ENCODE measurements around the gene MRI1. TPM values are rescaled to one million over a fixed set of nuclear protein-coding genes. Genes with fewer than 3 reads are reported as not detected.

Gene MRI1
- total and polyA plus RNA-seq, 10 of the 15 experiments (the other 5 are each of a cell fraction or from before 2014, with no cell fraction given) = 5.4 to 50.3 (median 28.3) TPM

GRCh38 chr19:13729859-13730258, 34.5 kb upstream of the MRI1 start:
- Histone ChIP-seq H3K4me2 (ENCODE audit: control insufficient read depth, insufficient read depth) (no peak overlapping the region), H3K9ac (ENCODE audit: control insufficient read depth, insufficient read depth, low read length) (no peak overlapping the region), H3K4me3 (no peak overlapping the region), H3K27ac (ENCODE audit: control insufficient read depth, insufficient read depth) (peak overlapping the region; percentile 81), H3K9me3 (replicated peaks; ENCODE audit: control insufficient read depth, insufficient read depth, low read length) (no peaks in the 10 kb centered on the region; the same call in 2 of the 3 replicates), H3K79me2 (ENCODE audit: control insufficient read depth, insufficient read depth, low read length) (no peaks in the 10 kb centered on the region), H4K20me1 (ENCODE audit: control insufficient read depth, insufficient read depth) (no peaks in the 10 kb centered on the region), H3K27me3 (replicated peaks in 1 of 2; ENCODE audit: control insufficient read depth in 2 of 2, insufficient read depth in 2 of 2, low read length in 1 of 2) (no peaks in the 10 kb centered on the region), H3K4me1 (ENCODE audit: control insufficient read depth, insufficient read depth, low read length) (peaks cover 15% of the 10 kb centered on the region), H2AFZ (ENCODE audit: control insufficient read depth, low read depth, low read length) (peak overlapping the region; percentile 77), H3K36me3 (ENCODE audit: control insufficient read depth in 2 of 2, insufficient read depth in 2 of 2, low read length in 1 of 2) (no peaks in the 10 kb centered on the region)
- WGBS (ENCODE audit: insufficient coverage, insufficient replicate concordance, low lambda C conversion rate, missing lambda C conversion rate) = 17% methylated on average over 2 of the region's 2 CpGs
- ChIA-PET RAD21 (ENCODE audit: unreplicated experiment) (interaction anchor here (0.7 to 1.4 kb wide), 2 partner anchors 110 to 133 kb away, joined by 3 to 4 read pairs; no protein-coding TSS in a partner anchor), SMC1A (ENCODE audit: uncharacterized antibody, unreplicated experiment) (interaction anchor here (0.6 to 1.1 kb wide), 6 partner anchors 9 to 915 kb away, joined by 3 to 4 read pairs (median 3); no protein-coding TSS in a partner anchor), CTCF (interaction anchor here (1.3 to 3.7 kb wide), 3 partner anchors 8 to 448 kb away, joined by 3 to 28 read pairs (median 5); no protein-coding TSS in a partner anchor), POLR2A (interaction anchor here (0.7 kb wide), 1 partner anchor 133 kb away, joined by 4 read pairs; no protein-coding TSS in a partner anchor)
- intact Hi-C loops (cut with micrococcal nuclease; ENCODE audit: unreplicated experiment) (loop anchor here (10.0 kb wide), 1 partner anchor 455 kb away; no protein-coding TSS in a partner anchor), in situ Hi-C loops (cut with MboI) (loop anchor here (10.0 kb wide), 1 partner anchor 125 kb away; no protein-coding TSS in a partner anchor)
- no TSS peak for BruUV-seq (replicated peaks)
- DNase-seq (ENCODE audit: low read depth, low spot score) (no peak), ATAC-seq (no peak), FAIRE-seq (no peak)
- TF ChIP-seq NR2C1 (IDR thresholded peaks at IDR 0.05) (no peak), EGR1 (IDR thresholded peaks at IDR 0.05; ENCODE audit: borderline replicate concordance in 1 of 2, low read depth in 2 of 2, low read length in 2 of 2) (no peak), RELA (IDR thresholded peaks at IDR 0.05; ENCODE audit: borderline replicate concordance, partially characterized antibody) (no peak), EED (IDR thresholded peaks at IDR 0.05; ENCODE audit: low read depth) (no peak), NRF1 (conservative IDR thresholded peaks at IDR 0.05; ENCODE audit: low read depth, low read length) (no peak), RCOR1 (conservative IDR thresholded peaks at IDR 0.05; ENCODE audit: low read depth, low read length) (no peak), ZNF622 (IDR thresholded peaks at IDR 0.05) (no peak), GATAD2B (conservative IDR thresholded peaks at IDR 0.05; ENCODE audit: low read depth) (no peak), POLR2A (IDR thresholded peaks at IDR 0.05; ENCODE audit: low read depth, low read length) (no peak), NR2C2 (IDR thresholded peaks at IDR 0.05; ENCODE audit: borderline replicate concordance, control insufficient read depth, insufficient read length, low read depth) (no peak), PML (IDR thresholded peaks at IDR 0.05; ENCODE audit: low read length) (no peak), ZBTB33 (IDR thresholded peaks at IDR 0.05) (no peak), CHD4 (IDR thresholded peaks at IDR 0.05) (no peak), SPI1 (IDR thresholded peaks at IDR 0.05; ENCODE audit: borderline replicate concordance, insufficient read depth, low read depth, low read length) (no peak), NKRF (conservative IDR thresholded peaks at IDR 0.05) (no peak), JUND (IDR thresholded peaks at IDR 0.05; ENCODE audit: low read depth, low read length) (no peak), MTA2 (IDR thresholded peaks at IDR 0.05; ENCODE audit: low read depth) (no peak)
